Upper lobe of left lung (tissue), 4 donors: ENCODE results near the gene RAB43.

Source experiments
- EP300 ChIP-seq, 4 donors: sonication (generic); formaldehyde crosslinking; IDR thresholded peaks; one replicate each; pipeline ENCODE4 v1.5.1; 2017; ENCODE audit warnings: antibody characterized with exemption in 4 of 4, control low read depth in 2 of 4
- POLR2A ChIP-seq, 4 donors: fragments of 450-650 bp; IDR thresholded peaks; one replicate each; pipeline ENCODE4 v1.5.1; 2016 to 2017; ENCODE audit warnings: antibody characterized with exemption in 4 of 4, mild to moderate bottlenecking in 2 of 4
- POLR2AphosphoS5 ChIP-seq, 2 donors: sonication (generic); formaldehyde crosslinking; IDR thresholded peaks; one replicate each; pipeline ENCODE4 v1.5.1; 2017; ENCODE audit warnings: antibody characterized with exemption in 2 of 2

DNA sequence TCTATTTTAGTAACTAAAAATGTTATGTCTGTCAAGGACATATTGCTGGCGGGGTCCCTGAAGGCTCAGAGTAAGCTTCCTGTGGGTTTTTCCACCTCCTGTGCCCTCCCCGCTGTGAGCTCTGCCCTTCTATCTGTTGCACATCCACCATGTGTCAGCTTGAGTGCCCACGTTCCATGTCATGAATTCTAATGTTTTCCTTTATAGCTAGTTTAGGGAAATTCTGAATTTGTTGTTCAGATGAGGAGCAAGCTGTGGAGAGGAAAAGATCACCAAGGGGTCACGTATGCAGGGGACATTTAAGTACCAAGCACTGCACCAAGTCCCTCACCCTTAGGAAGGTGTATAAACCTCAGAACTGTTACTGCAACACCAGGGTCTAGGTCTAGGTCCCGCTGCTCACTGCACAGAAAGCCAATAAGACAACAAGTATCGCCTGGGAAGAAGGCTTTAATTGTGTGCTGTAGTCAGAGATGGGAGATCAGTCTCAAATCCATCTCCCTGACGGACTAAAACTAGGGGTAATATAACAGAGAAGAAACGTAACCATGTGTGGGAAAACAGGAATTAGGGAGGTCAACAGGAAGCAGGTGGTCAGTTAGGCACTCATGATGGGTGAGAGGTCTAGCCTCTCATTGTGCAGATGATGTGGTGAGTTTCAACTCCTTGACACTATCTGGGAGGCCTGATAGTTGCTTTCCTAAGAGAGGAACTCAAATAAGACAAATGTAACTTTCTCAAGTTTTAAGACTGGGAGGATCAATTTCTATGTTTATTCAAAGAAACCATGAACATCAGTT, 51.3 kb downstream of the RAB43 start:
- TF ChIP-seq POLR2AphosphoS5 (IDR thresholded peaks at IDR 0.05) (peak in 1 of 2 donors; percentile 14), POLR2A (IDR thresholded peaks at IDR 0.05) (no peak), EP300 (IDR thresholded peaks at IDR 0.05) (no peak)
